HK-2 (cell line): ENCODE data around the gene TNS1.

ENCODE experiments used
- DNase-seq: peaks from one replicate; pipeline ENCODE4 v3.0.0-alpha.2; 2018; ENCODE audit not compliant: unreplicated experiment

TNS1 gene

DNA sequence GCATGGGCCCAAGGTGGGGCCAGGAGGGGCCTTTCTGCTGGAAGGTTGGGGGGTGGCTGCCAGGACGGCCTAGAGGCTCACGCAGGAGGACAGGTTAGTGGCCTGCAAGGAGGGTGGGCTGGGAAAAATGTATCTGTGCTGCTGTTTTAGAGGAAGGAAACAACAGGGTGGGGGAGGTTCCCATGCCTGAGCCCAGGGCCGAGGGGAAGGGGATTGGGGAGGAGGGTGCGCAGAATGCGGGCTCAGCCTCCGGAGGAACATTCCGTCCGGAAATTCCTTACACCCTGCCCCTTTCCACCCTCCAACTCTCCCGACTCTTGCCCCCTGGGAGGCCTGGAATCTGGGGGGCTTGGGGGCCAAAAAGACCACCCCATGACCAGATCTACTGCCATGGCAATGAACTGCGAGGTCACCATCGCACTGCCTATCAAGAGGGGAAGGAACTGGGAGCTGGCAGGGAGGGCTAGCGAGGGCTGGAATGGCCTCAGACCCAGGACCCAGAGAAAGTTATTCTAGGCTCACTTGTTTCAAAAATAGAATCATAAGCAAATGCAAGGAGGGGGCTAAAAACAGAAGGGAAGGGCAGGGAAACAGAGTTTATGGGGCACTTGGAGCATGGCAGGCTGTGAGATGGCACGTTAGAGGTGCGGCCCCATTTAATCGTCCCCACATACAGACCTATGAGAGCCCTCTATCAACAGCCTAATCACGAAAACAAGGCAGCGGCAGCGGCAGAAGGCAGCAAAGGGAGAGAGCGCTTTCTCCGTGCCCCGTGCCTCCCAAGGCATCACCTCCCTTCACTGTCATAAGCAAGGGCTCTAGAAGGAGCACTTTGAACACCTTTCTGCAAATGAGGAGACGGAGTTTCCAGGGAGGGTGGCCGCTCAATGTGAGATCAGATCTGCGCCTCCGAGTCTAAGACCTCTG, 90.4 kb downstream of the TNS1 start:
- no peak for DNase-seq

DNA sequence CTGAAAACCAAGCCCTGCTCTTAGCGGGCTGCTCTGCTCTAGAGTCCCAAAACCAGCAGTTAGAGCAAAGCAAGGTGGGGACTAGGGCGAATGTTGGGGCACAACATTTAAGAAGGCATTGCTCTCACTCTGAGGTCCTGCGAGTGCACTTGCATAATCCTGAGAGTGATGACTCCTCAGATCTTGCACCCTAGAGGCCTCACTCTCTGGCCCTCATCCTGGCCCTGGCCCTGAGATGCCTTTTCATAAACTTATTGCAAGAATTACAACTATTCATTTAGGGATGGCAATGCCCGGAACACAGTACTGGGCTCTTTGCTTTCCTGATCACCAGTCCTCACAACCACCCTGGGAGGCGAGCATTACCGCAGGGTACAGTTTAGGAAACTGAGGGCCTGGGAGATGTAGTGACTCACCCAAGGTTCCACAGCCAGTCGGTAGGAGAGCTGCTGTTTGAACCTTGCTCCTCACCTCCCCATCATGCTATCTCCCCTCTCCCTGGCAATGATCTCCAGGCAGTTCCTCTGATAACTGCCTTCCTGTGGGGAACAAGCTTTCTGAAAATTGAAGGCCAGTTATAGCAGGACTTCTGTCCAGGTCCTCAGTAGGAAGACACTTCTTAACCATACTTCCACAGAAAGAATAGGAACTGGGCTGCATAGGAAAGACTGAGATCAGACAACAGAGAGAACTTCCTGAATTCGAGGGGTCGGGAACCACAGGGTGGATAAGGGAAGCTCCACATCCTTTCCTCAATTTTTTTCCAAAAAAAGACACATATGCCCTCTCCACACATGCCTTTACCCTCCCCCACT, 91.3 kb downstream of the TNS1 start:
- no peak for DNase-seq

DNA sequence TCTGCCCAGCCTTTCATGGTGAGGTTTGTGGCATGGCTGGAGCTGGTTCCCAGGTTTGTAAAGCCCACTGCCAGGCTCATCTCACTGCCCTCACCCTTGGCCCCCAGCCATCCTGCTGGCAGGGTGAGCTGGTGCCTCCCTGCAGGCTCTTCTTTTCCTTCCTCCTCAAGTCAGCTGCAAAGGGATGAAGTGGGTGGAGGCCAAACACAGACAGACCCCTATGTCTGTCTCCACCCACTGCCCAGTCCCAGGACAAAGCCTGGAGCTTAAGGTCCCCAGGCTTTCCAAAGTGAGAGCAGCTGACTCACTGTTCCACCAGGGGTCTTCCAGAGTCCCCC, 92.0 kb downstream of the TNS1 start:
- no peak for DNase-seq

DNA sequence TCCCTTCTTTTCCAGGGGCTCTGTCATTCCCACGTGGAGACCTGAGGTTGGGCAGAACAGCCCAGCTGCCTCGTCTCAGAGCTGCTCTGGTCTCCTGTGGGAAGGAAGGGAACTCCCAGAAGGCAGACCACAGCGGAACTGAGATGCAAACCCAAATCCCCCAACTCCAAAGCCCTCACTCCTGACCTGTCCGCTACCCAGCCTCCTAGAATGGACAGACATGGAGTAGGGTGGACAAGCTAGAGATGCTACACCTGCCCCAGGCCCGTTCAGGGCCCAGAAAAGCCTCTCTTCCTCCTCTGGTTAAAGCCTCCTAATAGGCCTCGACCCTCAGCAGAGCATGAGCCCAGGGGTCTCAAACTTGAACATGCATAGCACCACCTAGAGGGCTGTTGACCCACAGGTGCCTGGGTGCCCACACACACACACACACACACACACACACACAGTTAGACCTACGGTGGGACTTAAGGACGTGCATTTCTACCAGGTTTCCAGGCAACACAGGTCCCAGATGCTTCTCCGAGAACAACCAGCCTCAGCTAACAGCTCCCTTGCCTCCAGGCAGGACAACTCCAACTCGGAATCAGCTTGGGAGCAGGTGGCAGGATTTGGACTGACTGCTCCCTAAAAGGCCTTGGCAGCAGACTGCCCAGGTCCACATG, 93.5 kb downstream of the TNS1 start:
- DNase-seq = no peak

DNA sequence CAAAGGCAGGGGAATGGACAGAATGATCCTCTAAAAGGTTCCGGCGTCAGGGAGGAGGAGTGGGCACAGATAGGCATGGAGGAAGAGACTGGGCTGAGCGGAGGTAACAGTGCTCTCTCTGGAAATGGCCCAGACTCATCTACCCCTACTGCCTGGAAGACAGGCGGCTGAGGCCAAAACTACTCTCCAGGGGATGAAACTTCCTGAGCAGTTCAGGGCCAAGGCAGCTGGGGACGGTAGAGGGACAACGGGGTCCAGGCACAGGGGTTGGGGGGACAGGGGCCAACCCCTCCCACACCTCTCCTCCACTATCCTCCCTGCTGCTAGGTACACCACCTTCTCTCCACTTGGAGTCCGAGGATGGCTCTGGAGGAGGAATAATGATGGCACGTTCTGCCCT, 94.3 kb downstream of the TNS1 start:
- no peak for DNase-seq

DNA sequence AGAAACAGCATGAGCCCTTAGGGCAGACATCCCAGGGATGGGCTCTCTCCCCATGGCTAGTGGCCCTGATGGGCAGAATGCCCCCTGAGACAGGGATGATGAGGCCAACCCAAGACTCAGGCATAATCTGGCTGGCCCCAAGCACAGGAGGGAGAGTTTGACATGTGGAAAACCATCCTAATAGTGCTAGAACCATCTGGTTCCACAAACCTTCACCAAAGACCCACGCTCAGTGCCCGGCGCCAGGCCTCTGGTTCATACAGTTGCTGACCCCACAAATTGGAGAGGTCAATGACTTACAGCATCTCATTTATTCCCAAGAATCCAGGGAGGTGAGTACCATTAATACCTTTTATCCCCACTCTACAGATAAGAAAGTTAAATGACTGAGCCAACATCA, 95.5 kb downstream of the TNS1 start:
- DNase-seq = no peak

DNA sequence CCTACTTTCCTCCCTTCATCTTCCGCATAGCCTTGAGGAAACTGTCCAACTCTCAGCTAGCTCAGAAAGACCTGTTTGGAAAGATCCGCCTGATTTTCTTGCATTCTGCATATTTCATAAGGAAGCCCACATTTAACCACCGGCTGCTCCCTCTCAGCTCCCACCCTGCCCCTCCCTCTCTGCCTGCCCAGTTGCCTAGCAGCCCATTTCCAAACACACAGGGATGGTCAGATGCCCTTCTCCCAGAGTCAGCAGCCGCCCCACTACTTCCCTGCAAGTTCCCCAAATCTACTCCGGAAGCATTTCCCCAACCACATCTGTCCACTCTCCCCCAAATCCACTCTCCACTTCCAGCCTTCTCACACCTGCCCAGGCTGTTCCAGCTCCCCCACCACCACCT, 96.0 kb downstream of the TNS1 start:
- no peak for DNase-seq

DNA sequence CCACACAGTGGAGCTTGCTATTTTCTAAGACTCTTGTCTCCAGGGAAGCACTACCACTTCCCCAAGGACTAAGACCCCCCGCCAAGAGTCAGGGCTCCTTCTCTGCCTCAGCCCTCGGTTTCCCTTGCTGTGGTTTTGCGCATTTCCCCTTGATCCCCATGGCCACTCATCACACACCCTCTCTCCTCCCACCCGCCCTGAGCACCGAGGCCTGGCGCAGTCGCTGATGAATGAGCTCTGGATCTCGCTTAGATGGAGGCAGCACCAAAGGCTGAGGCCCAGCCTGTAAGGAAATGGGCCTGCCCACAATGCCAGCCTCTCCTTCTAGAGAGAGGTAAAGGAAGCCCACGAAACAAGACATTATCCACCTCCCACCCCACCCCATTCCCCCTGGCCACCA, 96.9 kb downstream of the TNS1 start:
- DNase-seq = no peak

DNA sequence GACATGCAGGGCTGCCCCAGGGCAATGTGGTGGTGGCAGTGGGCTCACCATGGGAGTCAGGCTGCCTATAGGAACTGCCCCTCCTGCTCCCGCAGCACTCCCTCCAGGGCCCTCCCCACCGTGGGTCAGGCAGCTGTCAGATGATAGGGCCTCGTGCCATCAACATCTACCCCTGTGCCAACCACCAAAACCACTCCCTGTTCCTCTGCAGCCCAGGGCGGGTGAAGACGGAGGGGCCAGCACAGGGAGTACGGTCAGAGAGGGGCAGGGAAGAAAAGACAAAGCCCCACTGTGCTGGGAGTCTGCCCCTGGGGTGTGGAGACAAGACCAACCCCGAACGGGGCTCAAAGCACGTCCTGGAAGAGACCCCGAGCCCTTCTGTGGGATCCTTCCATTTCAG, 97.4 kb downstream of the TNS1 start:
- DNase-seq = no peak

DNA sequence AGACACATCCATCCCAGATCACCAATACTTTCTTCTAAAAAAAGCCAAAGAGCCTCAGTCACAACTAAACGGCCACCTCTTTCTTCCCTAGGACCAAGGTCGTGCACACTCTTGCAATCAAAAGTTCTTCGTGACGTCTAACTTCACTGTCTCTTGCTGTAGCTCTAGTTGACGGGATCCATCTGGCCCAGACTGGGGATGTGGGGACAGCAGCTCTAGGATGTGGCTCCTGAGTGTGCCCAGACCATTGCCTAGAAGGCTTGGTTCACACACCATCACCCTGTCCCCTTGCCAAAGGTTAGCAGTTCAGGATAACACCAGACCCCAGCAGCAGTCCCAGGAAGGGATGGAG, 98.2 kb downstream of the TNS1 start:
- DNase-seq = no peak

DNA sequence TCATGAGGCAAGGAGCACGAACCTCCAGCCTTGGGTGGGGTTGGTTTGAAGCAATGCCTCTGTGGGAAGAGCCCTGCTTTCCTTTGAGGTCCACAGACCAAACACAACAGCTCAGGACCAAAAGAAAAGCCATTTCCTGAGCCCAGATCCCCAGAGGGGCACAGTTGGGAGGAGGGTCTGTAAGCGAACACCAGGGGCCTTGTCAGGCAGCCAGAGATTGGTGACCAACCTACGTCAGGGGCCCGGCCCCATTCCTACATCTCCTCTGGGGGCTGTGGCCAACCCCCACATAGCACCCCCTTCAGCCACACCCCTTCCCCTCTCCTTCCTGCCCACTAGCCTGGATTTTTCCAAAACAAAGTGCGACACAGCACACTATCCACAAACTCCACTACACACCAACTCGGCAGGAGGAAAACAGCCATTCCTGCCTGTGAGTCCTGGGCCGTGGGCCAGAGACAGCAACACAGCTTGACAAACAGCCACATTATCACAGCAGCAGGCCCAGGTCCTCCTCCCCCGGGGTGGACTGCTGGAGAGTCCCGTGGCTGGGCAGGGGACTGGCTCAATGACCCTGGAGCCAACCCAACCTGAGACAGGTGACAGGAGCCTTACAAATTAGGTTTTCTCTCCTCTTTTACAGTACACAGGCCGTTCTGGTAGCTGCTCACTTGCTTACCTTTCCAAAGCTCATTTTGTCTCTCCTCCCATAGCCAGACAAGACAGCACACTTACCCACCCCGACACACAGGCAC, 98.8 kb downstream of the TNS1 start:
- no peak for DNase-seq

DNA sequence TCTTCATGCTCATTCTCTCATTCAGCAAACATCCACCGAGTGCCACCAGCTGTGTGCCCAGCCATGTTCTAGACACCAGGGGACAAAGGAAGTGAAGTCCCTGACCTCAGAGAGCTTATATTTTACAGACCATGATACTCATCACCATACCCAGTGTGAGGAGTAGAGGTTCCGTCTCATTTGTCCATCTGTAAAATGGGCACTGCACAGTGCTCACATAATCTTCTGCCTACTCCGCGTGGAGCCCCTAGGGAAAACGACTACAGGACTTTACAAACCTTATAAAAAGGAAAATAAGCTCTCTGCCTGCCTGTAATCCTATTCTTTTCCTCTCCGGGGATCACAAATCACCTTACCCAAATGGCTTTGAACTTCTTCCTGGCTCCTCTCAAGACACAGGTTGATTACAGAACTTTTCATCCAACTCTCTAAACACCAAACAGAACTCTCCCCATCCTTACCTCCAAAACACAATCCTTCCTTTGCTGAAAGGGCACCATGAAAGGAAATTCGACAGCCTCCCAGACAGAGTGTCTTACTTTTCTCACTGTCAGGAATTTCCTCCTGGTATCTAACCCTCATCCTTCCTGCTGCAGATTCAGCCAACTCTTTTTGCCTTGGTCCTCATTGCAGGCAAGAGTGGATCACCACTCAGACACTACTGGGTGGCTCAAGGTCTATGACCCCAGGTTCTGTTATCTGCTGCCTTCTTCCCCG, 99.5 kb downstream of the TNS1 start:
- DNase-seq = no peak

DNA sequence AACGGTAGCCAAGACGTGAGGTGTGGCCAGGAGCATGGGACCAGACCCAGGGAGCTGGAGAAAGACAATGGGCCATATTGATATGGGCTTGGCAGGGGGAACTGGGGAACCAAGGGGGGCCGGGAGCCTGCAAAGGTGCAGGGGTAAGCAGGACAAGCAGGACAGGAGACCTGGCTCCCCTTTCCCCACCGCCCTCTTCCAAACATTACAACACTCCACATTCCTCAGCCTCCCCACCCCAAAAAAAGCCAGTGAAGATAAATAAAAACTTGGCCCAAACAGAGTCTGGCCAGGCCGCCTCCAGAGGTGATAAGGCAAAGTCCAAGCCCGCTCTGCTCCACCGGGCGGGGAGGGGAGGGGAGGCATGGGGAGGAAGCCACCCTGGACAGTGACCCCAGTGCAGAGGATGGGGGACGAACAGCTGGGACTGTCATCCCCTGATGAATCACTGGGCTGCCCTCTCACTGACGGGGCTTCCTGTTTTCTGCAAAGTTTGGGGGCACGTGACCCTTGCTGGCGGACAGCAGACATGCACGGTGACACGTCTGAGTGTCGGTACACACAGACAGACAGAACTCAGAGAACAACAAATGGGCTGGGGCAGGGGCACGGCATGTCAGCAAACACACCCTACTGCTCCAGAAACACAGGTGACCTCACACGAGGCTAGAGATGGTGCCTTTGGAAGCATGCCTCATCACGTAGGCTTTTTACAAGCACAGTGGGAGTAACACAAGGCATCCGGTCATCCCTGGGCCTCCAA, 100.2 kb downstream of the TNS1 start:
- DNase-seq = no peak

DNA sequence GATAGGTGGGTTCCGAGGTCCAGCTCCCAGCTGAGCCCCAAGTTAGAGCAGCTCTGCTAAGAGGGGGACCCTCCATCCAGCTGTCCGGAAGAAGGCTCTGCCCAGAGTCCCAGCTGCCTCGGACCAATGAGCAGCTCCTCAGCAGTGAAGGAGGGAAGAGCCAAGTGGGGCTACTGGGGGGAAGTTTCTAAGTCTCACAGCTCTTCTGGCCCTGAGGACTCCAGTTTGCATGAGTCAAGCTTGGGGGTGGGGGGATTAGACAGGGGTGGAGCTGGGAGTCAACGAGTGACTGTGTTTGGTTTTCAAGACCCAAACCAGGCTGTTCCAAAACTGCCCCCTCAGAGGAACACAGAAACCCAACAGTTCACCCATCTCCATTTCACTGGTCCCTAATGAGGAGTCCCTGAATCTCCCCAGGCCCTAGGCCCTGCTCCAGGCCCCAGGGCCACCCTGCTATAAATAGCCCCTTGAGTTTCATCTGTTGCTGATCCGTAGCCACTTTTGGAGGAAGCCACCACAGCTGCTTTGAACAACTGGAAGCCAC, 100.9 kb downstream of the TNS1 start:
- DNase-seq = no peak

DNA sequence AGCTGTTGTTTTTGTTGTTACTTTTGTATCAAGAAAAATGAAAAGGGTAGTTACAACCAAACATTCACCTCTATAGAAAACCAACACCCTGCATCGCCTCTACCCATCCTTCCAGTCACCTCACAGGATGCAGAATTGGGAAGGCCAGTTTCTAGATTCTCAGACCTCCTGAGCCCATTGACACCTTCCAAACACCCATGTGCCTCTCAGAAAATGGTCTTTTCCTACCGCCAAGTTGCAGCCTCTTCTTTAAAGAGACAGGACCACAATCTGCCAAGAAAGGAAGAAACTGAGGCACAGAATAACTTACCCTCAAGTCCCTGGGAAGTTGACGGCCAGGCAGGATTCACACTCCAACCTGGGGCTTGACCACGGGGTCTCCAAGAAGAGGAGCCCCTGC, 101.4 kb downstream of the TNS1 start:
- no peak for DNase-seq

DNA sequence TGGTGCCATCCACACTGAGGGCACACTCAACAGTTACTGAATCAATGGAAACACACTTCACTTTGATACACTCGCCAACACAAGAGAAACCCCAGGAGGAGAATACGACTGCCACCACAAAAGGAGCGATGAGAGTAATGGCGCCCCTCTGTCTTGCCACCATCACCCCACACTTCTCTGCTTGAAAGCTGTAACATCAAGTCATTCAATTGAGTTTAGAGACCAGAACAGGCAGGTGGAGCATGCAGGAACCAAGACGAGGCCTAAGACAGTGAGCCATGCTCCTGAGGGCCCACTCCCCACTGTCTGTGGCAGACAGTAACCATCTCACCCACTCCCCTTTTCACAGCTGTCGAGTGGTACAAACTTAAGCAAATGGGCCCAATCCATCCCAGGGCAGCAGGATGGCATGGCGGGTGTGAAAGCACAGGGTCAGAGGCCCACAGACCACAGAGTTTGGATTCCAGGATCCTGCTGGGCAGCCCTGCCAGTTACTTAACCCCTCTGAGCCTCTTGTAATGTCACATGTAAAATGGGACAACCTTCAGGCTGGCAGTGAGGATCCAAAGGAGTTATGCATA, 101.9 kb downstream of the TNS1 start:
- DNase-seq = no peak

DNA sequence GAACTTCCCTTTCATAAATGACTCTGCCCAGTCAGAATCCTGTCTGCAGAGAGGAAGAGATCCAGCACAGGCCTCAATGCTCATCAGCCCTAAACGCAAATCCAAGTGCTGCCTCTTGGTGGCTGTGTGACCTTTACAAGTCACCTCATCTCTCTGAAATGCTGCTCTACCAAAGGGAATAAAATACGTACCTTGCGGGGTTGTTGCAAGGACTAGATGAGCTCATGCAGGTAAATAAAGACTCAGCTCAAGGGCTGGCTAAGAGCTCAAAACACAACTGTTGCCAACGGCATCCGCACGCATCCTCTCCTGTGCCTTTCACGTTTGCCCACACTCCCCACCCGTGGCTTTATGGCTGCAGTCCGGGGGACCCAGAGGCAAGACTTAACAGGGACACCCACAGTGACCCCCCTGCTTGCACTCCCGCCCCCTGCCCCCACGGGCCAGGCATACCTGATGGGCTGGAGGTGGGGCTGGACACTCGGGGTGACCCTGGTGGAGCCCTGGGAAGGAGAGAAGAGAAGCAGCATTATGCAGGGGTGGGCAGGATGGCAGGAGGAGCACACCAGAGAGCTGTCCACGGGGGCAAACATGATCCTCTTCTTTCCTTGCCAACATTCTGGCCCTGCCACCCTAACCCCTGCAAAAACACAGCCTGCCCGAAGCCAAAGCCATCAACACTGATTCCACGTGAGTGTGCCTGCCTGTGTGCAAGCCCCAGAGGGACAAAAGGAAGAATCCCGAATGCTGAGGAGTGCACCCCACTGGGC, 102.6 kb downstream of the TNS1 start:
- DNase-seq = no peak

DNA sequence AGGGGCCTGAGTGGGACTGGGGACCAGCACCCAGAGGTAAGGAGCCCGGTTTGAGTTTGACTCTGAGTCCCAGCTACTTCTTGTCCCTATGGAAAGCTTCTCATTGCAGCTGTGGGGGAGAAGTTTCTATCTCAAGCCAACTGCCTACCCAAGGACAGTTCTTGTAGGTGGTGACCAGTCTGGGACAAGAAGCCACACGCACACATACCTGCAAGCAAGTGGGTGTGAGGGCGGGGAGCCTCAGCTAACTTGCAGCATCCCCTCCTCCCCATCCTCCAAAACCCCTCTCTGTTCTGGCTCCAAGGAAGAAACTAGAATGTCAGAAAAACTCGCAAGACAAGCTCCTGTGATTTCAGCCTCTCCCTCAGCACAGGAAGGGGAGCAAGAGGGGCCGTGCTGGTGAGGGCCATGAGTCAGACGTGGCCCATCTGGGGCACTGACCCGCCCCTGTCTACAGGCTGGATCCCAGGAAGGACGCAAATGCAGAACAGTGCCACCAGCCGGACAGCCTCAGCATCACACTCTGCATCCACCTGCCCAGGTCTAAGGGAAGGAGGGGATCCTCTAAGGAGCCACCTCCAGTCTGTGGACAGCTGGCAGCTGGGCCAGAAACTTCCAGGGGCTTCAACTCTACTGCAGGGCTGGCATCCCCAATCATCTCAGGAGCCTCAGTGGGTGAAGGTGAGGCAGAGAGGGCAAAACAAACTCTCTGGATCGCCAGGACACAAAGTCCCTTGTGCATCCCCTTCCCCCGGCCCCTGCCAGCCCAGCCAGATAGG, 103.4 kb downstream of the TNS1 start:
- peak; percentile 84 for DNase-seq
